ENCODE results near the gene PBX3.

The PBX3 gene

GRCh38 chr9:125983681-125984080 is 236.5 kb downstream of the PBX3 start:
- Histone ChIP-seq H3K36me3 (ENCODE audit: control insufficient read depth, low read length) (no peaks in the 10 kb centered on the region), H3K27me3 (ENCODE audit: control insufficient read depth, low read length) (no peaks in the 10 kb centered on the region), H3K27ac (ENCODE audit: low read depth, low read length) (no peak overlapping the region), H3K9me3 (ENCODE audit: control insufficient read depth, insufficient read depth, low read length) (peaks cover 7% of the 10 kb centered on the region; the same call in 1 of the 2 replicates), H4K20me1 (ENCODE audit: control insufficient read depth, insufficient read depth, low read depth, low read length) (no peaks in the 10 kb centered on the region), H3K4me1 (ENCODE audit: control insufficient read depth, low read length) (no peaks in the 10 kb centered on the region), H3K9me2 (replicated peaks; ENCODE audit: control insufficient read depth, low read length) (no peaks in the 10 kb centered on the region), H3F3A (ENCODE audit: control insufficient read depth, insufficient read depth) (no peaks in the 10 kb centered on the region), H3K4me2 (ENCODE audit: low read length) (no peak overlapping the region), H3K79me2 (ENCODE audit: control insufficient read depth, low read length) (no peaks in the 10 kb centered on the region), H3K4me3 (ENCODE audit: low read length) (no peak overlapping the region)
- TF ChIP-seq CTCF (IDR thresholded peaks at IDR 0.05; ENCODE audit: low read depth, low read length, poor library complexity, severe bottlenecking), result no peak
- TF ChIP-seq EZH2phosphoT487 (IDR thresholded peaks at IDR 0.05; ENCODE audit: borderline replicate concordance, low read length), result no peak

GRCh38 chr9:125984461-125984860 is 237.3 kb downstream of the PBX3 start:
- peaks cover 4% of the 10 kb centered on the region; the same call in 1 of the 2 replicates for H3K9me3 ChIP-seq (ENCODE audit: control insufficient read depth, insufficient read depth, low read length)
- H3K27ac ChIP-seq (ENCODE audit: low read depth, low read length), result no peak overlapping the region
- no peaks in the 10 kb centered on the region for H3K36me3 ChIP-seq (ENCODE audit: control insufficient read depth, low read length)
- no peaks in the 10 kb centered on the region for H4K20me1 ChIP-seq (ENCODE audit: control insufficient read depth, insufficient read depth, low read depth, low read length)
- H3K4me2 ChIP-seq (ENCODE audit: low read length), result no peak overlapping the region
- H3K4me1 ChIP-seq (ENCODE audit: control insufficient read depth, low read length), result no peaks in the 10 kb centered on the region
- H3K27me3 ChIP-seq (ENCODE audit: control insufficient read depth, low read length), result no peaks in the 10 kb centered on the region
- TF ChIP-seq EZH2phosphoT487 (IDR thresholded peaks at IDR 0.05; ENCODE audit: borderline replicate concordance, low read length) (no peak), CTCF (IDR thresholded peaks at IDR 0.05; ENCODE audit: low read depth, low read length, poor library complexity, severe bottlenecking) (no peak)
- H3K9me2 ChIP-seq (replicated peaks; ENCODE audit: control insufficient read depth, low read length), result no peaks in the 10 kb centered on the region
- H3K4me3 ChIP-seq (ENCODE audit: low read length), result no peak overlapping the region
- H3F3A ChIP-seq (ENCODE audit: control insufficient read depth, insufficient read depth), result no peaks in the 10 kb centered on the region
- no peaks in the 10 kb centered on the region for H3K79me2 ChIP-seq (ENCODE audit: control insufficient read depth, low read length)

- H3K27ac ChIP-seq (ENCODE audit: low read depth, low read length), result no peak overlapping the region
- no peaks in the 10 kb centered on the region for H3K9me3 ChIP-seq (ENCODE audit: control insufficient read depth, insufficient read depth, low read length)
- H4K20me1 ChIP-seq (ENCODE audit: control insufficient read depth, insufficient read depth, low read depth, low read length), result no peaks in the 10 kb centered on the region
- no peaks in the 10 kb centered on the region for H3K36me3 ChIP-seq (ENCODE audit: control insufficient read depth, low read length)
- no peaks in the 10 kb centered on the region for H3K27me3 ChIP-seq (ENCODE audit: control insufficient read depth, low read length)
- no peaks in the 10 kb centered on the region for H3K79me2 ChIP-seq (ENCODE audit: control insufficient read depth, low read length)
- H3F3A ChIP-seq (ENCODE audit: control insufficient read depth, insufficient read depth), result no peaks in the 10 kb centered on the region
- no peak for TF ChIP-seq CTCF (IDR thresholded peaks at IDR 0.05; ENCODE audit: low read depth, low read length, poor library complexity, severe bottlenecking)
- TF ChIP-seq EZH2phosphoT487 (IDR thresholded peaks at IDR 0.05; ENCODE audit: borderline replicate concordance, low read length), result no peak
- no peak overlapping the region for H3K4me2 ChIP-seq (ENCODE audit: low read length)
- H3K9me2 ChIP-seq (replicated peaks; ENCODE audit: control insufficient read depth, low read length), result no peaks in the 10 kb centered on the region
- H3K4me3 ChIP-seq (ENCODE audit: low read length), result no peak overlapping the region
- H3K4me1 ChIP-seq (ENCODE audit: control insufficient read depth, low read length), result no peaks in the 10 kb centered on the region
Observed at GRCh38 chr9:125985142-125985997, 238.2 kb downstream of the PBX3 start.
